ENCODE results near the gene CHST11. TPM values are rescaled to one million over a fixed set of nuclear protein-coding genes. Genes with fewer than 3 reads are reported as not detected.

Gene CHST11
- total RNA-seq, 4 donors from 2014 or later, result 5.7 to 15.7 (median 7.1) TPM

DNA sequence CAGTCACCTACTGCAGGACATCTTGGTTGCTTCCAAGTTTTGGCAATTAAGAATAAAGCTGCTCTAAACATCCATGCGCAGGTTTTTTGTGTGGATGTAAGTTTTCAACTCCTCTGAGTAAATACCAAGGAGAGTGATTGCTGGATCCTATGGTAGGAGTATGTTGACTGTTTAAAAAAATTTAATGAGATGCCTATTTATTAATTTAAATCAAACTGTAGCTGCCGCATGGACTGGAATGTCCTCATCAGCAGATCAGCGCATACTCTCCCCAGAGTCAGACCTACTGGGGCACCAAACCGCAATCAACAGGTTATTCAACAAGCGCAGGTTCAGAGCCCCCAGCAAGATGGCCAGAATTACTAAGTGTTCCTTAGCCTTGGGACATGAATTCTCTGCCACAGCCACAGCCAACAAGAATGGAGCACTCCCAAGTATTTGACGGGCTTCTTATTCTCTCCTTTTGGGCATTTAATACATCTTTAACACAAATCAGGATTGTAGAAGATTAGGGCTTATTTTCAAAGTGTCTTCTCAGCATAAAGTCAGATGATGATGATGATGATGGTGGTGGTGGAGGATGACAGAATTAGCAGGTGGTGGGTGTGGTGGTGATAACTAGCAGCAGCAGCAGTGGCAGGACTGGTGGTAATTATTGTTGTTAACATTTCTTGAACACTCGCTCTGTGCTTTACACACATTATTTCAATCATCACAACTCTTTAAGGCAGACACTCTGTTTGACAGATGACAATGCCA, 170.7 kb downstream of the CHST11 start:
- Histone ChIP-seq H3K4me1 (no peaks in the 10 kb centered on the region), H3K9me3 (no peaks in the 10 kb centered on the region), H3K27me3 (no peaks in the 10 kb centered on the region), H3K27ac (replicated peaks in 1 of 4) (no peak overlapping the region), H3K36me3 (no peaks in the 10 kb centered on the region), H3K4me3 (no peak overlapping the region)
- no peak for DNase-seq (ENCODE audit: extremely low spot score)
- no peak for TF ChIP-seq EP300 (IDR thresholded peaks at IDR 0.05)
- no peak for TF ChIP-seq POLR2A (IDR thresholded peaks at IDR 0.05; ENCODE audit: low read depth)
- TF ChIP-seq POLR2AphosphoS5 (IDR thresholded peaks at IDR 0.05), result no peak
- TF ChIP-seq, protein P1, sequence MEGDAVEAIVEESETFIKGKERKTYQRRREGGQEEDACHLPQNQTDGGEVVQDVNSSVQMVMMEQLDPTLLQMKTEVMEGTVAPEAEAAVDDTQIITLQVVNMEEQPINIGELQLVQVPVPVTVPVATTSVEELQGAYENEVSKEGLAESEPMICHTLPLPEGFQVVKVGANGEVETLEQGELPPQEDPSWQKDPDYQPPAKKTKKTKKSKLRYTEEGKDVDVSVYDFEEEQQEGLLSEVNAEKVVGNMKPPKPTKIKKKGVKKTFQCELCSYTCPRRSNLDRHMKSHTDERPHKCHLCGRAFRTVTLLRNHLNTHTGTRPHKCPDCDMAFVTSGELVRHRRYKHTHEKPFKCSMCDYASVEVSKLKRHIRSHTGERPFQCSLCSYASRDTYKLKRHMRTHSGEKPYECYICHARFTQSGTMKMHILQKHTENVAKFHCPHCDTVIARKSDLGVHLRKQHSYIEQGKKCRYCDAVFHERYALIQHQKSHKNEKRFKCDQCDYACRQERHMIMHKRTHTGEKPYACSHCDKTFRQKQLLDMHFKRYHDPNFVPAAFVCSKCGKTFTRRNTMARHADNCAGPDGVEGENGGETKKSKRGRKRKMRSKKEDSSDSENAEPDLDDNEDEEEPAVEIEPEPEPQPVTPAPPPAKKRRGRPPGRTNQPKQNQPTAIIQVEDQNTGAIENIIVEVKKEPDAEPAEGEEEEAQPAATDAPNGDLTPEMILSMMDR (IDR thresholded peaks at IDR 0.05), result no peak
- intact Hi-C loops (cut with DNase I), result no loop called here
- 97% methylated on average over 6 of the region's 7 CpGs for WGBS

DNA sequence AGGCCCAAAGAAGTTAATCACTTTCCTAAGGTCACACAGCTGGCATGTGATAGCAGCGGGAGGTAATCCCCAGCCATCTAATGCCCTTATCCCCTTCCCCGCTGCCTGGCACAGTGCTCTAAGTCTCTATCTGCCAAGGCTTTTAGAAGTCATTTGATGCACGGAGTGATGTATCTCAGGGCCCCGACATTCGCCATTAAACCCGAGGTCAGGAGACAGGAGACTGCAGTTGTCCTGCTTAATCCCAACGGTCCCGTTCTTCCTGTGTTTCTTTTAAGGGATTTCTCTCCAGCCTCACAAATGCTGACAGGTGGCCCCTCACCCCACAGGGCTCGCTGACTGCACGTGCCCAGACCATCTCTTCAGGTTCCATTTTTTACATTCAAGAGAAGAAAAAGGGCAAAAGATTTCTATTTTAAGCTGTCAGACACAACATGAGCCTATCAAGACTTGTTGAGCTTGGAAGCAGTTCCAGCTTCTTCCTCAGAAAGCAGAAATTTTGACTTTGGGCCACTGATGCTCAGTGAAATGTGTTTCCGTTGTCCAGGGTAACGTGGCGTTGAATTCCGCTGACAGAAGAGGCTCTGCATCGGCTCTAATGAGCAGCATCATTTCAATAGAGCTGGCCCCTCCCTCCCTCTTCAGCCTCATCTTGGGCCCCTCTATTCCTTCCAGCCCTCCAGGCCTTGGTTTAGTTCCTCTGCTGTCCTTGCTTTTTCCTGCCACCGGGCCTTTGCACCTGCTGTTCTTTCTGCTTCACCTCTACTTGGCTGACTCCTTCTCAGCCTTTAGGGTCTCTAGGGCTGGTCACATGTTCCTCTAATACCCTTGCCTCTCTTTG, 171.5 kb downstream of the CHST11 start:
- TF ChIP-seq EP300 (IDR thresholded peaks at IDR 0.05) (no peak), POLR2A (IDR thresholded peaks at IDR 0.05; ENCODE audit: low read depth) (no peak), POLR2AphosphoS5 (IDR thresholded peaks at IDR 0.05) (no peak)
- TF ChIP-seq, protein P1 (IDR thresholded peaks at IDR 0.05), result no peak
- WGBS, result 69% methylated on average over 16 of the region's 16 CpGs
- no peaks in the 10 kb centered on the region for H3K36me3 ChIP-seq
- no peaks in the 10 kb centered on the region for H3K9me3 ChIP-seq
- intact Hi-C loops (cut with DNase I), result no loop called here
- no peak overlapping the region for H3K27ac ChIP-seq (replicated peaks in 1 of 4)
- no peaks in the 10 kb centered on the region for H3K27me3 ChIP-seq
- H3K4me3 ChIP-seq, result no peak overlapping the region
- peaks cover 0 to 4% (median 1%) of the 10 kb centered on the region in 4 donors for H3K4me1 ChIP-seq
- no peak for DNase-seq (ENCODE audit: extremely low spot score)

DNA sequence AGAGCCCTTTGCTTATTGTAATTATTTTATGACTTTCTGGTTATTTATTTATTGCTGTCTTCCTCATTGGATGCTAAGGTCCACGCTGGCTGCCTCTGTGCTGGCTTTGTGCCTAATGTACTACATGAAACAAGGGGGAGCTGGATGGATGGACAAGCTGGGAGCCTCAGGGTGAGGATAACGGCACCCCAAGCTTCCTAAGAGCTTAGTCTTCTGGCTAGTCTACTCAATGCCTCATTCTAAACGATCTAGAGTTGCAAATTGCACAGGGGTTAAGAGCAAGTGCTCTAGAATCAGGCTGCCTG, 172.0 kb downstream of the CHST11 start:
- H3K9me3 ChIP-seq, result no peaks in the 10 kb centered on the region
- H3K4me3 ChIP-seq, result no peak overlapping the region
- 84% methylated on average over 3 of the region's 3 CpGs for WGBS
- no peaks in the 10 kb centered on the region for H3K36me3 ChIP-seq
- TF ChIP-seq POLR2A (IDR thresholded peaks at IDR 0.05; ENCODE audit: low read depth) (no peak), POLR2AphosphoS5 (IDR thresholded peaks at IDR 0.05) (no peak), EP300 (IDR thresholded peaks at IDR 0.05) (no peak)
- TF ChIP-seq, protein P1 (IDR thresholded peaks at IDR 0.05), result no peak
- H3K4me1 ChIP-seq, result peaks cover 0 to 4% (median 1%) of the 10 kb centered on the region in 4 donors
- DNase-seq (ENCODE audit: extremely low spot score), result no peak
- intact Hi-C loops (cut with DNase I), result no loop called here
- H3K27ac ChIP-seq (replicated peaks in 1 of 4), result no peak overlapping the region
- H3K27me3 ChIP-seq, result no peaks in the 10 kb centered on the region

- Histone ChIP-seq H3K4me3 (no peak overlapping the region), H3K27me3 (no peaks in the 10 kb centered on the region), H3K36me3 (no peaks in the 10 kb centered on the region), H3K27ac (replicated peaks in 1 of 4) (no peak overlapping the region), H3K9me3 (no peaks in the 10 kb centered on the region), H3K4me1 (peaks cover 0 to 4% (median 1%) of the 10 kb centered on the region in 4 donors)
- TF ChIP-seq, protein P1 (IDR thresholded peaks at IDR 0.05), result no peak
- no peak for TF ChIP-seq EP300 (IDR thresholded peaks at IDR 0.05)
- TF ChIP-seq POLR2AphosphoS5 (IDR thresholded peaks at IDR 0.05), result no peak
- TF ChIP-seq POLR2A (IDR thresholded peaks at IDR 0.05; ENCODE audit: low read depth), result no peak
- no peak for DNase-seq (ENCODE audit: extremely low spot score)
- WGBS, result 81% methylated on average over 6 of the region's 6 CpGs
- intact Hi-C loops (cut with DNase I), result no loop called here
Measured at GRCh38 chr12:104630230-104630670, 173.5 kb downstream of the CHST11 start.

Data from esophagus muscularis mucosa (tissue), 4 donors.